K562 (cell line): ENCODE results near the gene TM4SF18. TPM values are rescaled to one million over a fixed set of nuclear protein-coding genes. Genes with fewer than 3 reads are reported as not detected.

Source experiments
- ASH1L ChIP-seq: fragments of 450-650 bp; IDR thresholded peaks from 2 replicates; pipeline ENCODE4 v1.6.1; 2018; ENCODE audit warnings: borderline replicate concordance, mild to moderate bottlenecking, low read depth; ENCODE audit not compliant: partially characterized antibody
- CC2D1A ChIP-seq: fragments of 450-650 bp; IDR thresholded peaks from 2 replicates; pipeline ENCODE4 v1.6.1; 2017; ENCODE audit warnings: mild to moderate bottlenecking
- E2F8 ChIP-seq: fragments of 450-650 bp; IDR thresholded peaks from 2 replicates; pipeline ENCODE4 v1.7.1; 2018; ENCODE audit warnings: mild to moderate bottlenecking, low read depth; ENCODE audit not compliant: partially characterized antibody
- EP300 ChIP-seq: IDR thresholded peaks from 2 replicates; pipeline ENCODE4 v1.6.1; 2012; ENCODE audit warnings: low read length, improper control_type of control experiment
- FOXJ2 ChIP-seq: fragments of 200-800 bp; sonication (Bioruptor generic); IDR thresholded peaks from 2 replicates; pipeline ENCODE4 v1.6.1; 2016; ENCODE audit warnings: missing genetic modification characterization, missing compliant biosample characterization
- FOXK2 ChIP-seq, 2 experiments: fragments of 450-650 bp; IDR thresholded peaks in 1 of 2; conservative IDR thresholded peaks in 1 of 2; 2 replicates each; pipeline ENCODE4 v1.6.1; 2016; ENCODE audit warnings: low read depth in 2 of 2, mild to moderate bottlenecking in 1 of 2
- NEUROD1 ChIP-seq: fragments of 150-350 bp; IDR thresholded peaks from 2 replicates; pipeline ENCODE4 v1.6.1; 2014; ENCODE audit warnings: borderline replicate concordance, low read length, low read depth; ENCODE audit not compliant: partially characterized antibody
- SMC3 ChIP-seq: conservative IDR thresholded peaks from 2 replicates; pipeline ENCODE4 v1.6.1; 2011; ENCODE audit warnings: low read depth, low read length, improper control_type of control experiment; ENCODE audit not compliant: insufficient read depth
- TEAD4 ChIP-seq, 2 experiments: sonication (generic) in 1 of 2; formaldehyde crosslinking in 1 of 2; IDR thresholded peaks; 2 replicates each; pipeline versions ENCODE4 v1.6.1 to v1.8.0; 2012 to 2022; ENCODE audit warnings: borderline replicate concordance in 1 of 2, inconsistent platforms in 1 of 2, low read length in 1 of 2, mild to moderate bottlenecking in 1 of 2, missing genetic modification reagents in 1 of 2
- TSC22D4 ChIP-seq: fragments of 450-650 bp; IDR thresholded peaks from 2 replicates; pipeline ENCODE4 v1.6.1; 2016; ENCODE audit warnings: missing genetic modification characterization, missing biosample characterization, control low read depth
- ZBED1 ChIP-seq: IDR thresholded peaks from 2 replicates; pipeline ENCODE4 v1.6.1; 2014
- ZNF217 ChIP-seq: sonication (generic); formaldehyde crosslinking; IDR thresholded peaks from 2 replicates; pipeline ENCODE4 v1.8.0; 2022; ENCODE audit warnings: mild to moderate bottlenecking, missing genetic modification reagents
- ZNF232 ChIP-seq: sonication (generic); formaldehyde crosslinking; IDR thresholded peaks from 2 replicates; pipeline ENCODE4 v1.8.0; 2022; ENCODE audit warnings: mild to moderate bottlenecking, missing genetic modification reagents
- ZNF592 ChIP-seq: fragments of 450-650 bp; IDR thresholded peaks from 2 replicates; pipeline ENCODE4 v1.6.1; 2017; ENCODE audit warnings: antibody characterized with exemption, mild to moderate bottlenecking
- polyA plus RNA-seq, 8 experiments: library from polyadenylated mRNA; depleted of rRNA in 4 of 8; stranded (reverse) in 5 of 8; unstranded in 3 of 8; fragments of >200 nt; fragmentation: Nextera tagmentation in 2 of 8; fragmentation: Illumina TruSeq in 1 of 8; extraction: Ambion mirVana in 2 of 8; extraction: Trizol in 1 of 8; gene quantifications; 2 replicates each; pipeline versions ENCODE4 v1.2.1 to v1.2.3, GENCODE V29; 2011 to 2014; ENCODE audit warnings: inconsistent platforms in 1 of 8, missing spikeins in 1 of 8
- total RNA-seq, 7 experiments: library from RNA; depleted of rRNA in 6 of 7; stranded (reverse); fragments of >200 nt in 6 of 7; fragmentation: Illumina TruSeq in 2 of 7; extraction: Trizol in 2 of 7; gene quantifications; 2 replicates each; pipeline versions ENCODE4 v1.2.1 to v1.2.3, GENCODE V29; 2011 to 2021; ENCODE audit warnings: low replicate concordance in 1 of 7
- TF ChIP-seq, protein P1 (sequence below): fragments of 150-350 bp; conservative IDR thresholded peaks from 2 replicates; pipeline ENCODE4 v1.6.1; 2014; ENCODE audit warnings: low read length
- TF ChIP-seq, protein P2 (sequence below): fragments of 250-450 bp; sonication (Bioruptor Pico); IDR thresholded peaks from 2 replicates; pipeline ENCODE4 v1.9.0; 2021; ENCODE audit warnings: mild to moderate bottlenecking

The TM4SF18 gene
- total and polyA plus RNA-seq, 9 of the 15 experiments (the other 6 are each of a cell fraction or from before 2014, with no cell fraction given) = not detected

DNA sequence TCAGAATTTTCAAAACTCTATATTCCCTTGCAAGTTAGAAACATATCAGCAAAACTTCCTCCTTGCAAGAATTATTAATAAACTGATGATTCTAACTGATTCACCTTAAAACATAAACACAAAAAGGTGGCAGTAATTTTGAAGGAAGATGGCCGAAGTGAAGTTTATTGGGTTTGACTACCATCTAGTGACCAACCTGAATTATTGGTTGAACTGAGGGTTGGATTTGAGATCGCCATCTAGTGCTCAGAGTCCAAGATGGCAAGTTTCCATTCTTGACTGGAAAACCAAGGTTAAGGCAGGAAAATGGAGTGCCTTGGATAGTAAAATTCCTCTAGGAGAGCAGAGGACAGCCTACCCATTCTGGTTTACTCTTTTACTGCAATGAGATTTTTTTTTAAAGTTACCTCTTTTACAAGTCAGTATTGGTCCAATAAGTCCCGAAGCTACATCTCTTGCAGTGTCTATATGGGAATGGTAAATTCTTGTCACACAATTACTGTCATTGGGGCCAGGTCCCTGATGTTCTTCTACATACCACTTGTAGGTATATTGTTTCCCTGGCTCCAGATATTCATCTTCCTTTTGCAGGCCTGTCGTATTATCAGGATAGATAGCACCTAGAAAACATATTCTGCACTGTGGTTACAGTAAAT, 60.2 kb downstream of the TM4SF18 start (continued):
- TF ChIP-seq ZNF592 (peak; percentile 41; the same call in 1 of the 2 replicates), FOXJ2 (tag) (no peak), ZBED1 (no peak), ZNF217 (CRISPR knock-in tag) (no peak), ZNF232 (CRISPR knock-in tag) (no peak), SMC3 (peak; percentile 97), E2F8 (peak; percentile 40), EP300 (0 out of 2 replicates have a peak, but pooled peaks have one; percentile 19), NEUROD1 (no peak), CC2D1A (0 out of 2 replicates have a peak, but pooled peaks have one; percentile 37), TEAD4 (IDR thresholded peaks at IDR 0.05; ENCODE audit: low read length) (peak; percentile 20; the same call in 1 of the 2 replicates), TEAD4 (CRISPR knock-in tag; IDR thresholded peaks at IDR 0.05; ENCODE audit: borderline replicate concordance) (no peak), ASH1L (no peak), TSC22D4 (tag) (no peak), FOXK2 (conservative IDR thresholded peaks at IDR 0.05 in 1 of 2, IDR thresholded peaks at IDR 0.05 in 1 of 2; ENCODE audit: low read depth in 2 of 2) (0 out of 4 replicates have a peak, but pooled peaks of 1 of the 2 experiments have one; percentile 15)
- TF ChIP-seq, protein P1, sequence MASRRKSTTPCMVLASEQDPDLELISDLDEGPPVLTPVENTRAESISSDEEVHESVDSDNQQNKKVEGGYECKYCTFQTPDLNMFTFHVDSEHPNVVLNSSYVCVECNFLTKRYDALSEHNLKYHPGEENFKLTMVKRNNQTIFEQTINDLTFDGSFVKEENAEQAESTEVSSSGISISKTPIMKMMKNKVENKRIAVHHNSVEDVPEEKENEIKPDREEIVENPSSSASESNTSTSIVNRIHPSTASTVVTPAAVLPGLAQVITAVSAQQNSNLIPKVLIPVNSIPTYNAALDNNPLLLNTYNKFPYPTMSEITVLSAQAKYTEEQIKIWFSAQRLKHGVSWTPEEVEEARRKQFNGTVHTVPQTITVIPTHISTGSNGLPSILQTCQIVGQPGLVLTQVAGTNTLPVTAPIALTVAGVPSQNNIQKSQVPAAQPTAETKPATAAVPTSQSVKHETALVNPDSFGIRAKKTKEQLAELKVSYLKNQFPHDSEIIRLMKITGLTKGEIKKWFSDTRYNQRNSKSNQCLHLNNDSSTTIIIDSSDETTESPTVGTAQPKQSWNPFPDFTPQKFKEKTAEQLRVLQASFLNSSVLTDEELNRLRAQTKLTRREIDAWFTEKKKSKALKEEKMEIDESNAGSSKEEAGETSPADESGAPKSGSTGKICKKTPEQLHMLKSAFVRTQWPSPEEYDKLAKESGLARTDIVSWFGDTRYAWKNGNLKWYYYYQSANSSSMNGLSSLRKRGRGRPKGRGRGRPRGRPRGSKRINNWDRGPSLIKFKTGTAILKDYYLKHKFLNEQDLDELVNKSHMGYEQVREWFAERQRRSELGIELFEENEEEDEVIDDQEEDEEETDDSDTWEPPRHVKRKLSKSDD = no peak
- TF ChIP-seq, protein P2, sequence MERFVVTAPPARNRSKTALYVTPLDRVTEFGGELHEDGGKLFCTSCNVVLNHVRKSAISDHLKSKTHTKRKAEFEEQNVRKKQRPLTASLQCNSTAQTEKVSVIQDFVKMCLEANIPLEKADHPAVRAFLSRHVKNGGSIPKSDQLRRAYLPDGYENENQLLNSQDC (CRISPR knock-in tag) = no peak
- TF ChIP-seq, all 486 proteins: peak for 20
